ENCODE data around the gene ASB2. TPM values are rescaled to one million over a fixed set of nuclear protein-coding genes. Genes with fewer than 3 reads are reported as not detected.

ASB2 gene
- total RNA-seq, 1 donor from 2014 or later, result 0.26 TPM

GRCh38 chr14:93936926-93937325 lies 39.4 kb downstream of the ASB2 start:
- peaks cover 2% of the 10 kb centered on the region for H3K27me3 ChIP-seq (ENCODE audit: control insufficient read depth, insufficient read depth, low read length)
- no peak for DNase-seq (ENCODE audit: low read depth)
- no peaks in the 10 kb centered on the region for H3K36me3 ChIP-seq (ENCODE audit: control insufficient read depth, insufficient read depth, low read length)
- no peak for TF ChIP-seq CTCF (IDR thresholded peaks at IDR 0.05; ENCODE audit: insufficient read depth, low read length, severe bottlenecking)
- H3K4me3 ChIP-seq (ENCODE audit: low read depth, low read length), result no peak overlapping the region
- FAIRE-seq, result no peak

- peak; percentile 49 for DNase-seq (ENCODE audit: low read depth)
- FAIRE-seq, result no peak
- H3K4me3 ChIP-seq (ENCODE audit: low read depth, low read length), result no peak overlapping the region
- peak; percentile 75 for TF ChIP-seq CTCF (IDR thresholded peaks at IDR 0.05; ENCODE audit: insufficient read depth, low read length, severe bottlenecking)
- H3K27me3 ChIP-seq (ENCODE audit: control insufficient read depth, insufficient read depth, low read length), result peaks cover 2% of the 10 kb centered on the region
- no peaks in the 10 kb centered on the region for H3K36me3 ChIP-seq (ENCODE audit: control insufficient read depth, insufficient read depth, low read length)
Observed at GRCh38 chr14:93936245-93936644, 40.1 kb downstream of the ASB2 start.

GRCh38 chr14:93935213-93935612 lies 41.2 kb downstream of the ASB2 start:
- FAIRE-seq (no peak), DNase-seq (ENCODE audit: low read depth) (no peak)
- H3K36me3 ChIP-seq (ENCODE audit: control insufficient read depth, insufficient read depth, low read length), result no peaks in the 10 kb centered on the region
- peaks cover 2% of the 10 kb centered on the region for H3K27me3 ChIP-seq (ENCODE audit: control insufficient read depth, insufficient read depth, low read length)
- no peak for TF ChIP-seq CTCF (IDR thresholded peaks at IDR 0.05; ENCODE audit: insufficient read depth, low read length, severe bottlenecking)
- H3K4me3 ChIP-seq (ENCODE audit: low read depth, low read length), result no peak overlapping the region

GRCh38 chr14:93932642-93933041 lies 43.7 kb downstream of the ASB2 start:
- no peaks in the 10 kb centered on the region for H3K36me3 ChIP-seq (ENCODE audit: control insufficient read depth, insufficient read depth, low read length)
- H3K27me3 ChIP-seq (ENCODE audit: control insufficient read depth, insufficient read depth, low read length), result peaks cover 2% of the 10 kb centered on the region
- FAIRE-seq (no peak), DNase-seq (ENCODE audit: low read depth) (no peak)
- H3K4me3 ChIP-seq (ENCODE audit: low read depth, low read length), result no peak overlapping the region
- no peak for TF ChIP-seq CTCF (IDR thresholded peaks at IDR 0.05; ENCODE audit: insufficient read depth, low read length, severe bottlenecking)

GRCh38 chr14:93930989-93931307 lies 45.4 kb downstream of the ASB2 start:
- no peak for TF ChIP-seq CTCF (IDR thresholded peaks at IDR 0.05; ENCODE audit: insufficient read depth, low read length, severe bottlenecking)
- no peak for DNase-seq (ENCODE audit: low read depth)
- Histone ChIP-seq H3K36me3 (ENCODE audit: control insufficient read depth, insufficient read depth, low read length) (no peaks in the 10 kb centered on the region), H3K4me3 (ENCODE audit: low read depth, low read length) (no peak overlapping the region), H3K27me3 (ENCODE audit: control insufficient read depth, insufficient read depth, low read length) (peaks cover 2% of the 10 kb centered on the region)
- FAIRE-seq, result no peak

- FAIRE-seq, result no peak
- H3K36me3 ChIP-seq (ENCODE audit: control insufficient read depth, insufficient read depth, low read length), result no peaks in the 10 kb centered on the region
Observed at GRCh38 chr14:93930296-93930988, 45.9 kb downstream of the ASB2 start.

More at GRCh38 chr14:93930296-93930988, 45.9 kb downstream of the ASB2 start:
- TF ChIP-seq CTCF (IDR thresholded peaks at IDR 0.05; ENCODE audit: insufficient read depth, low read length, severe bottlenecking), result no peak
- H3K4me3 ChIP-seq (ENCODE audit: low read depth, low read length), result no peak overlapping the region
- DNase-seq (ENCODE audit: low read depth), result no peak
- peaks cover 2% of the 10 kb centered on the region for H3K27me3 ChIP-seq (ENCODE audit: control insufficient read depth, insufficient read depth, low read length)
